Transverse colon (tissue), 4 donors: Measurements from ENCODE around the gene KRTAP13-3. TPM values are rescaled to one million over a fixed set of nuclear protein-coding genes. Genes with fewer than 3 reads are reported as not detected.

Experiments used
- DNase-seq: peaks from one replicate; pipeline ENCODE4 v3.0.0-alpha.2; 2019
- H3K27ac ChIP-seq, 4 donors: fragments of 200-600 bp; sonication (generic); 2 replicates each; pipeline ENCODE4 v1.5.1; 2016 to 2018; ENCODE audit warnings: inconsistent platforms in 4 of 4
- H3K27me3 ChIP-seq: fragments of 200-600 bp; sonication (generic); 2 replicates; pipeline ENCODE4 v1.5.1; 2017; ENCODE audit warnings: inconsistent platforms
- H3K36me3 ChIP-seq, 4 donors: fragments of 200-600 bp; sonication (generic); 2 replicates each; pipeline ENCODE4 v1.5.1; 2017 to 2019; ENCODE audit warnings: inconsistent platforms in 4 of 4
- H3K4me1 ChIP-seq, 4 donors: fragments of 200-600 bp; sonication (generic); 2 replicates each; pipeline ENCODE4 v1.5.1; 2017 to 2020; ENCODE audit warnings: inconsistent platforms in 4 of 4
- H3K4me3 ChIP-seq, 4 donors: fragments of 200-600 bp; sonication (generic); 1 replicate in 1 of 4; 2 replicates in 3 of 4; pipeline versions ENCODE4 v1.5.1 to v1.6.1; 2017 to 2019; ENCODE audit warnings: inconsistent platforms in 4 of 4
- H3K9me3 ChIP-seq, 2 donors: fragments of 200-600 bp; sonication (generic); 2 replicates each; pipeline ENCODE4 v1.5.1; 2017 to 2019; ENCODE audit warnings: inconsistent platforms in 2 of 2
- CTCF ChIP-seq, 5 experiments: fragments of 200-600 bp in 3 of 5; fragments of 450-650 bp in 2 of 5; sonication (generic) in 3 of 5; IDR thresholded peaks; 1 replicate in 2 of 5; 2 replicates in 3 of 5; pipeline ENCODE4 v1.5.1; 2016 to 2017; ENCODE audit warnings: antibody characterized with exemption in 5 of 5, inconsistent platforms in 3 of 5, mild to moderate bottlenecking in 2 of 5, moderate library complexity in 1 of 5
- EP300 ChIP-seq: sonication (generic); formaldehyde crosslinking; IDR thresholded peaks from one replicate; pipeline ENCODE4 v1.6.1; 2017; ENCODE audit warnings: antibody characterized with exemption, low read depth
- POLR2A ChIP-seq: fragments of 450-650 bp; IDR thresholded peaks from one replicate; pipeline ENCODE4 v1.6.1; 2016; ENCODE audit warnings: antibody characterized with exemption, mild to moderate bottlenecking, moderate library complexity
- POLR2AphosphoS5 ChIP-seq, 3 donors: sonication (generic); formaldehyde crosslinking; IDR thresholded peaks; one replicate each; pipeline ENCODE4 v1.6.1; 2016; ENCODE audit warnings: antibody characterized with exemption in 3 of 3
- WGBS, 2 donors: methylation state at CpG; one replicate each; pipeline ENCODE4 v1.1.5; 2018; ENCODE audit warnings: low coverage in 1 of 2; 5-methylcytosine and 5-hydroxymethylcytosine counted together
- in situ Hi-C, 4 donors: fragments of 200-750 bp; cut with MboI; loops; one replicate each; pipeline versions ENCODE4 v1.15.0 to v1.15.1; 2017; ENCODE audit warnings: low sequenced_read_pairs in 3 of 4, low pct_ligation_motif_present in 1 of 4, low pct_unique_long_range_greater_than_20kb in 1 of 4
- intact Hi-C: fragments of 100-400 bp; cut with DNase I; formaldehyde crosslinking; loops from one replicate; pipeline ENCODE4 v1.15.1; 2023; ENCODE audit warnings: low total_unique reads
- total RNA-seq, 4 donors: library from RNA; depleted of rRNA; stranded (reverse); fragments of >200 nt; gene quantifications; one replicate each; pipeline ENCODE4 v1.1.0, GENCODE V29; 2016

The KRTAP13-3 gene
- total RNA-seq, 4 donors from 2014 or later, result not detected

GRCh38 chr21:30434033-30434631 is 8.4 kb upstream of the KRTAP13-3 start:
- in situ Hi-C loops (no loop called here), intact Hi-C loops (no loop called here)
- peak; percentile 7 for DNase-seq
- WGBS, 2 donors, result 40 to 45% methylated on average over 5 to 10 of the region's 10 CpGs
- Histone ChIP-seq H3K27me3 (no peaks in the 10 kb centered on the region), H3K4me3 (no peak overlapping the region), H3K36me3 (no peaks in the 10 kb centered on the region), H3K9me3 (no peaks in the 10 kb centered on the region), H3K4me1 (no peaks in the 10 kb centered on the region), H3K27ac (no peak overlapping the region)
- no peak for TF ChIP-seq EP300
- peak in 4 of 5 experiments; percentile 39 to 56 (median 46) for TF ChIP-seq CTCF (IDR thresholded peaks at IDR 0.05)
- no peak for TF ChIP-seq POLR2AphosphoS5 (IDR thresholded peaks at IDR 0.05)

GRCh38 chr21:30430170-30430655 is 4.5 kb upstream of the KRTAP13-3 start, which contains the start of gene KRTAP13-4:
Gene KRTAP13-4, plus strand, starts transcription at chr21:30430220. Its CDS starts 56 bp downstream, at chr21:30430276.
- no peaks in the 10 kb centered on the region for H3K9me3 ChIP-seq
- intact Hi-C loops, result no loop called here
- no peaks in the 10 kb centered on the region for H3K27me3 ChIP-seq
- no peaks in the 10 kb centered on the region for H3K36me3 ChIP-seq
- in situ Hi-C loops, result no loop called here
- no peak for DNase-seq
- TF ChIP-seq CTCF (IDR thresholded peaks at IDR 0.05), result no peak
- TF ChIP-seq POLR2AphosphoS5 (IDR thresholded peaks at IDR 0.05), result no peak
- no peak for TF ChIP-seq POLR2A
- no peak for TF ChIP-seq EP300
- no peak within 1 kb of the TSS for H3K27ac ChIP-seq
- H3K4me1 ChIP-seq, result no peaks in the 10 kb centered on the region
- 81 to 90% methylated on average over 2 to 9 of the region's 9 CpGs for WGBS, 2 donors
- no peak within 1 kb of the TSS for H3K4me3 ChIP-seq

GRCh38 chr21:30426731-30427130 is 1.0 kb upstream of the KRTAP13-3 start:
- H3K9me3 ChIP-seq, result no peaks in the 10 kb centered on the region
- TF ChIP-seq POLR2A, result no peak
- WGBS, 2 donors, result 56% methylated on average over 3 of the region's 3 CpGs; no CpG with 5 or more reads in 1 of the 2 donors
- intact Hi-C loops, result no loop called here
- no peaks in the 10 kb centered on the region for H3K27me3 ChIP-seq
- H3K27ac ChIP-seq, result no peak overlapping the region
- no peaks in the 10 kb centered on the region for H3K36me3 ChIP-seq
- H3K4me3 ChIP-seq, result no peak overlapping the region
- DNase-seq, result no peak
- H3K4me1 ChIP-seq, result no peaks in the 10 kb centered on the region
- in situ Hi-C loops, result no loop called here

- 62 to 84% methylated on average over 5 of the region's 5 CpGs for WGBS, 2 donors
- no peaks in the 10 kb centered on the region for H3K36me3 ChIP-seq
- no peak overlapping the region for H3K4me3 ChIP-seq
- no peaks in the 10 kb centered on the region for H3K4me1 ChIP-seq
- no peak for TF ChIP-seq EP300
- no peak for TF ChIP-seq CTCF (IDR thresholded peaks at IDR 0.05)
- no peak for TF ChIP-seq POLR2A
- no peak for TF ChIP-seq POLR2AphosphoS5 (IDR thresholded peaks at IDR 0.05)
- H3K27me3 ChIP-seq, result no peaks in the 10 kb centered on the region
- intact Hi-C loops (no loop called here), in situ Hi-C loops (no loop called here)
- no peaks in the 10 kb centered on the region for H3K9me3 ChIP-seq
- no peak overlapping the region for H3K27ac ChIP-seq
- no peak for DNase-seq
Measured at GRCh38 chr21:30415993-30416392, 9.7 kb downstream of the KRTAP13-3 start.
